ENCODE data around the gene SLC2A4.
"Not testable (repeated sequence)": the region's sequence is repeated elsewhere in the genome, so short reads cannot be mapped to it uniquely, and the experiment has no call there.

SLC2A4 gene

GRCh38 chr17:7239091-7240027 lies 42.2 kb upstream of the SLC2A4 start, which contains the start of gene PHF23:
Gene PHF23 (minus strand): TSS chr17:7239457. CDS start chr17:7239279, 178 bp downstream.
- peak within 1 kb of the TSS; percentile 95 for H3K4me3 ChIP-seq (ENCODE audit: low read depth, low read length)
- H3K4me1 ChIP-seq (ENCODE audit: control insufficient read depth, insufficient read depth, low read length): peaks cover 15% of the 10 kb centered on the region

GRCh38 chr17:7240375-7240774 lies 41.1 kb upstream of the SLC2A4 start:
- H3K27ac ChIP-seq (ENCODE audit: low read depth, low read length): no peak overlapping the region

More at GRCh38 chr17:7239091-7240027, 42.2 kb upstream of the SLC2A4 start, which contains the start of gene PHF23:
- no peaks in the 10 kb centered on the region for H3K9me3 ChIP-seq (ENCODE audit: control insufficient read depth, insufficient read depth, low read depth, low read length)
- peaks cover 46% of the 10 kb centered on the region for H3K36me3 ChIP-seq (ENCODE audit: control insufficient read depth, insufficient read depth, low read length)
- peak within 1 kb of the TSS; percentile 90 for H3K27ac ChIP-seq (ENCODE audit: low read depth, low read length)
- H3K27me3 ChIP-seq (ENCODE audit: control insufficient read depth, insufficient read depth, low read length): no peaks in the 10 kb centered on the region
- peak within 1 kb of the TSS; percentile 92 for H3K9ac ChIP-seq (ENCODE audit: low read length)

GRCh38 chr17:7241090-7241733 lies 40.3 kb upstream of the SLC2A4 start:
- H3K36me3 ChIP-seq (ENCODE audit: control insufficient read depth, insufficient read depth, low read length): peaks cover 43% of the 10 kb centered on the region
- peak overlapping the region; percentile 76 for H3K9ac ChIP-seq (ENCODE audit: low read length)
- H3K4me1 ChIP-seq (ENCODE audit: control insufficient read depth, insufficient read depth, low read length): peaks cover 15% of the 10 kb centered on the region
- H3K4me3 ChIP-seq (ENCODE audit: low read depth, low read length): peak overlapping the region; percentile 75
- H3K27ac ChIP-seq (ENCODE audit: low read depth, low read length): no peak overlapping the region; the same call in 1 of the 2 replicates
- no peaks in the 10 kb centered on the region for H3K27me3 ChIP-seq (ENCODE audit: control insufficient read depth, insufficient read depth, low read length)
- H3K9me3 ChIP-seq (ENCODE audit: control insufficient read depth, insufficient read depth, low read depth, low read length): no peaks in the 10 kb centered on the region

More at GRCh38 chr17:7240375-7240774, 41.1 kb upstream of the SLC2A4 start:
- Histone ChIP-seq H3K4me1 (ENCODE audit: control insufficient read depth, insufficient read depth, low read length) (peaks cover 15% of the 10 kb centered on the region), H3K27me3 (ENCODE audit: control insufficient read depth, insufficient read depth, low read length) (no peaks in the 10 kb centered on the region), H3K4me3 (ENCODE audit: low read depth, low read length) (peak overlapping the region; percentile 75; the same call in 1 of the 2 replicates), H3K36me3 (ENCODE audit: control insufficient read depth, insufficient read depth, low read length) (peaks cover 44% of the 10 kb centered on the region), H3K9ac (ENCODE audit: low read length) (no peak overlapping the region), H3K9me3 (ENCODE audit: control insufficient read depth, insufficient read depth, low read depth, low read length) (no peaks in the 10 kb centered on the region)

GRCh38 chr17:7241783-7242716 lies 39.5 kb upstream of the SLC2A4 start, which contains the start of gene GABARAP:
Gene GABARAP (minus strand): TSS chr17:7242449. CDS start chr17:7242330, 119 bp downstream.
- H3K4me3 ChIP-seq (ENCODE audit: low read depth, low read length): peak within 1 kb of the TSS; percentile 75
- peak within 1 kb of the TSS; percentile 90 for H3K9ac ChIP-seq (ENCODE audit: low read length)
- H3K9me3 ChIP-seq (ENCODE audit: control insufficient read depth, insufficient read depth, low read depth, low read length): no peaks in the 10 kb centered on the region
- peaks cover 14% of the 10 kb centered on the region for H3K4me1 ChIP-seq (ENCODE audit: control insufficient read depth, insufficient read depth, low read length)
- H3K27ac ChIP-seq (ENCODE audit: low read depth, low read length): peak within 1 kb of the TSS; percentile 79
- no peaks in the 10 kb centered on the region for H3K27me3 ChIP-seq (ENCODE audit: control insufficient read depth, insufficient read depth, low read length)
- H3K36me3 ChIP-seq (ENCODE audit: control insufficient read depth, insufficient read depth, low read length): peaks cover 43% of the 10 kb centered on the region

- H3K27ac ChIP-seq (ENCODE audit: low read depth, low read length): peak overlapping the region; percentile 79
- H3K4me3 ChIP-seq (ENCODE audit: low read depth, low read length): peak overlapping the region; percentile 75
- no peaks in the 10 kb centered on the region for H3K27me3 ChIP-seq (ENCODE audit: control insufficient read depth, insufficient read depth, low read length)
- H3K36me3 ChIP-seq (ENCODE audit: control insufficient read depth, insufficient read depth, low read length): peaks cover 40% of the 10 kb centered on the region
- no peaks in the 10 kb centered on the region for H3K9me3 ChIP-seq (ENCODE audit: control insufficient read depth, insufficient read depth, low read depth, low read length)
- peak overlapping the region; percentile 90 for H3K9ac ChIP-seq (ENCODE audit: low read length)
- peaks cover 9% of the 10 kb centered on the region for H3K4me1 ChIP-seq (ENCODE audit: control insufficient read depth, insufficient read depth, low read length)
Observed at GRCh38 chr17:7242717-7243452, 38.6 kb upstream of the SLC2A4 start.

GRCh38 chr17:7243453-7243729 lies 38.1 kb upstream of the SLC2A4 start:
- Histone ChIP-seq H3K36me3 (ENCODE audit: control insufficient read depth, insufficient read depth, low read length) (peaks cover 40% of the 10 kb centered on the region), H3K4me3 (ENCODE audit: low read depth, low read length) (peak overlapping the region; percentile 75), H3K27me3 (ENCODE audit: control insufficient read depth, insufficient read depth, low read length) (no peaks in the 10 kb centered on the region), H3K27ac (ENCODE audit: low read depth, low read length) (no peak overlapping the region; the same call in 1 of the 2 replicates), H3K4me1 (ENCODE audit: control insufficient read depth, insufficient read depth, low read length) (peaks cover 9% of the 10 kb centered on the region), H3K9ac (ENCODE audit: low read length) (peak overlapping the region; percentile 79), H3K9me3 (ENCODE audit: control insufficient read depth, insufficient read depth, low read depth, low read length) (no peaks in the 10 kb centered on the region)

GRCh38 chr17:7243838-7244237 lies 37.7 kb upstream of the SLC2A4 start:
- peaks cover 40% of the 10 kb centered on the region for H3K36me3 ChIP-seq (ENCODE audit: control insufficient read depth, insufficient read depth, low read length)
- H3K4me3 ChIP-seq (ENCODE audit: low read depth, low read length); H3K9ac ChIP-seq (ENCODE audit: low read length); H3K27me3 ChIP-seq (ENCODE audit: control insufficient read depth, insufficient read depth, low read length); H3K9me3 ChIP-seq (ENCODE audit: control insufficient read depth, insufficient read depth, low read depth, low read length); H3K4me1 ChIP-seq (ENCODE audit: control insufficient read depth, insufficient read depth, low read length); H3K27ac ChIP-seq (ENCODE audit: low read depth, low read length): not testable (repeated sequence)

- H3K4me3 ChIP-seq (ENCODE audit: low read depth, low read length): no peak overlapping the region
- no peak overlapping the region for H3K9ac ChIP-seq (ENCODE audit: low read length)
- peaks cover 30% of the 10 kb centered on the region for H3K36me3 ChIP-seq (ENCODE audit: control insufficient read depth, insufficient read depth, low read length)
- H3K27ac ChIP-seq (ENCODE audit: low read depth, low read length): no peak overlapping the region
- H3K9me3 ChIP-seq (ENCODE audit: control insufficient read depth, insufficient read depth, low read depth, low read length): no peaks in the 10 kb centered on the region
- H3K27me3 ChIP-seq (ENCODE audit: control insufficient read depth, insufficient read depth, low read length): no peaks in the 10 kb centered on the region
- H3K4me1 ChIP-seq (ENCODE audit: control insufficient read depth, insufficient read depth, low read length): peaks cover 11% of the 10 kb centered on the region
Observed at GRCh38 chr17:7246779-7247178, 34.7 kb upstream of the SLC2A4 start.

- Histone ChIP-seq H3K9ac (ENCODE audit: low read length) (no peak overlapping the region), H3K4me3 (ENCODE audit: low read depth, low read length) (no peak overlapping the region), H3K27ac (ENCODE audit: low read depth, low read length) (no peak overlapping the region)
Observed at GRCh38 chr17:7248796-7249195, 32.7 kb upstream of the SLC2A4 start.

GRCh38 chr17:7249214-7249613 lies 32.3 kb upstream of the SLC2A4 start:
- H3K36me3 ChIP-seq (ENCODE audit: control insufficient read depth, insufficient read depth, low read length): peaks cover 27% of the 10 kb centered on the region
- H3K27ac ChIP-seq (ENCODE audit: low read depth, low read length): no peak overlapping the region
- H3K27me3 ChIP-seq (ENCODE audit: control insufficient read depth, insufficient read depth, low read length): no peaks in the 10 kb centered on the region
- no peak overlapping the region for H3K4me3 ChIP-seq (ENCODE audit: low read depth, low read length)
- peaks cover 12% of the 10 kb centered on the region; the same call in 1 of the 2 replicates for H3K4me1 ChIP-seq (ENCODE audit: control insufficient read depth, insufficient read depth, low read length)
- H3K9ac ChIP-seq (ENCODE audit: low read length): no peak overlapping the region
- no peaks in the 10 kb centered on the region for H3K9me3 ChIP-seq (ENCODE audit: control insufficient read depth, insufficient read depth, low read depth, low read length)

More at GRCh38 chr17:7248796-7249195, 32.7 kb upstream of the SLC2A4 start:
- Histone ChIP-seq H3K9me3 (ENCODE audit: control insufficient read depth, insufficient read depth, low read depth, low read length) (no peaks in the 10 kb centered on the region), H3K4me1 (ENCODE audit: control insufficient read depth, insufficient read depth, low read length) (peaks cover 12% of the 10 kb centered on the region; the same call in 1 of the 2 replicates), H3K27me3 (ENCODE audit: control insufficient read depth, insufficient read depth, low read length) (no peaks in the 10 kb centered on the region), H3K36me3 (ENCODE audit: control insufficient read depth, insufficient read depth, low read length) (peaks cover 28% of the 10 kb centered on the region)

Measured in HUES6 (cell line).